Ovary (tissue), 9 donors: ENCODE data around the gene THEM4. TPM values are rescaled to one million over a fixed set of nuclear protein-coding genes. Genes with fewer than 3 reads are reported as not detected.

Source experiments
- DNase-seq, 5 donors: peaks; one replicate each; pipeline ENCODE4 v3.0.0-alpha.2; 2019 to 2020
- H3K27ac ChIP-seq, 2 donors: fragments of 200-600 bp; one replicate each; pipeline versions ENCODE4 v1.5.1 to v1.8.0; 2019 to 2022
- H3K27me3 ChIP-seq: fragments of 200-600 bp; one replicate; pipeline ENCODE4 v1.8.0; 2022
- H3K36me3 ChIP-seq: fragments of 200-600 bp; sonication (generic); one replicate; pipeline ENCODE4 v1.5.1; 2019
- H3K4me1 ChIP-seq: one replicate; pipeline ENCODE4 v1.8.1; 2013; ENCODE audit warnings: mild to moderate bottlenecking, moderate library complexity; ENCODE audit not compliant: insufficient read depth
- H3K4me3 ChIP-seq: fragments of 200-600 bp; sonication (generic); one replicate; pipeline ENCODE4 v1.5.1; 2017
- H3K9me3 ChIP-seq, 2 donors: fragments of 200-600 bp in 1 of 2; sonication (generic) in 1 of 2; one replicate each; pipeline versions ENCODE4 v1.5.1 to v1.8.1; 2013 to 2019; ENCODE audit warnings: mild to moderate bottlenecking in 1 of 2, moderate library complexity in 1 of 2
- EP300 ChIP-seq: sonication (generic); formaldehyde crosslinking; IDR thresholded peaks from one replicate; pipeline ENCODE4 v1.6.1; 2017; ENCODE audit warnings: antibody characterized with exemption
- POLR2A ChIP-seq: fragments of 450-650 bp; IDR thresholded peaks from one replicate; pipeline ENCODE4 v1.6.1; 2017; ENCODE audit warnings: antibody characterized with exemption, mild to moderate bottlenecking, moderate library complexity
- WGBS, 3 donors: extraction: QIAGEN DNeasy Blood & Tissue Kit in 1 of 3; methylation state at CpG; one replicate each; pipeline versions ENCODE4 v1.1.5 to v1.1.7; 2013 to 2017; 5-methylcytosine and 5-hydroxymethylcytosine counted together
- intact Hi-C, 4 donors: fragments of 100-400 bp; cut with DNase I; formaldehyde crosslinking; loops; one replicate each; pipeline versions ENCODE4 v1.11.0 to v1.15.1; 2022 to 2023
- polyA plus RNA-seq, 2 donors: library from polyadenylated mRNA; stranded (reverse); fragments of 200-250 nt in 1 of 2; fragments of 350-450 nt in 1 of 2; fragmentation: Illumina TruSeq in 1 of 2; extraction: RNeasy Lipid Tissue Mini Kit (QIAGEN cat#74804) in 1 of 2; gene quantifications; one replicate each; pipeline ENCODE4 v1.2.3, GENCODE V29; 2013 to 2014
- total RNA-seq, 7 donors: library from RNA; depleted of rRNA in 2 of 7; stranded (reverse); fragments of >200 nt in 2 of 7; fragmentation: NEBNext Ultra II Directional in 3 of 7; extraction: Animal tissue kit (Norgen Biotek cat#: 25700) in 3 of 7; gene quantifications; one replicate each; pipeline versions ENCODE4 v1.1.0 to v1.2.4, GENCODE V29; 2016 to 2023
- TF ChIP-seq, protein P1 (sequence below), 3 donors: fragments of 450-650 bp in 2 of 3; fragments of 200-600 bp in 1 of 3; IDR thresholded peaks; one replicate each; pipeline versions ENCODE4 v1.5.1 to v1.8.0; 2016 to 2022; ENCODE audit warnings: antibody characterized with exemption in 3 of 3, mild to moderate bottlenecking in 1 of 3
- donor health status: DM: no; HTN: no; CAD: no; lungs with moderate emphysema.
- donor health status: DM: no; HTN: no; CAD: no.
- donor health status: Bipolar disorder and iron deficiency.
- donor health status: DM: yes; HTN: yes; CAD: no.
- donor health status: DM: no; HTN: no; CAD: no.
- donor health status: DM: yes; HTN: yes; CAD: no.

Gene THEM4
- total and polyA plus RNA-seq, 9 donors = 10.4 to 21.8 (median 14.4) TPM

GRCh38 chr1:151837197-151837596, 72.1 kb downstream of the THEM4 start:
- intact Hi-C loops = no loop called here
- Histone ChIP-seq H3K4me3 (no peak overlapping the region), H3K27me3 (no peaks in the 10 kb centered on the region), H3K9me3 (no peaks in the 10 kb centered on the region), H3K4me1 (no peaks in the 10 kb centered on the region), H3K27ac (no peak overlapping the region), H3K36me3 (no peaks in the 10 kb centered on the region)
- 78 to 88% (median 86%) methylated on average over 3 of the region's 3 CpGs for WGBS, 3 donors
- no peak for DNase-seq
- TF ChIP-seq EP300 (no peak), POLR2A (no peak)
- TF ChIP-seq, protein P1, sequence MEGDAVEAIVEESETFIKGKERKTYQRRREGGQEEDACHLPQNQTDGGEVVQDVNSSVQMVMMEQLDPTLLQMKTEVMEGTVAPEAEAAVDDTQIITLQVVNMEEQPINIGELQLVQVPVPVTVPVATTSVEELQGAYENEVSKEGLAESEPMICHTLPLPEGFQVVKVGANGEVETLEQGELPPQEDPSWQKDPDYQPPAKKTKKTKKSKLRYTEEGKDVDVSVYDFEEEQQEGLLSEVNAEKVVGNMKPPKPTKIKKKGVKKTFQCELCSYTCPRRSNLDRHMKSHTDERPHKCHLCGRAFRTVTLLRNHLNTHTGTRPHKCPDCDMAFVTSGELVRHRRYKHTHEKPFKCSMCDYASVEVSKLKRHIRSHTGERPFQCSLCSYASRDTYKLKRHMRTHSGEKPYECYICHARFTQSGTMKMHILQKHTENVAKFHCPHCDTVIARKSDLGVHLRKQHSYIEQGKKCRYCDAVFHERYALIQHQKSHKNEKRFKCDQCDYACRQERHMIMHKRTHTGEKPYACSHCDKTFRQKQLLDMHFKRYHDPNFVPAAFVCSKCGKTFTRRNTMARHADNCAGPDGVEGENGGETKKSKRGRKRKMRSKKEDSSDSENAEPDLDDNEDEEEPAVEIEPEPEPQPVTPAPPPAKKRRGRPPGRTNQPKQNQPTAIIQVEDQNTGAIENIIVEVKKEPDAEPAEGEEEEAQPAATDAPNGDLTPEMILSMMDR (IDR thresholded peaks at IDR 0.05) = no peak

- intact Hi-C loops = no loop called here
- no peak for DNase-seq
- H3K4me1 ChIP-seq = no peaks in the 10 kb centered on the region
- H3K36me3 ChIP-seq = no peaks in the 10 kb centered on the region
- TF ChIP-seq POLR2A (no peak), EP300 (no peak)
- TF ChIP-seq, protein P1 (IDR thresholded peaks at IDR 0.05) = no peak
- no peaks in the 10 kb centered on the region for H3K9me3 ChIP-seq
- 92 to 94% (median 92%) methylated on average over 7 of the region's 7 CpGs for WGBS, 3 donors
- H3K27ac ChIP-seq = no peak overlapping the region
- no peak overlapping the region for H3K4me3 ChIP-seq
- no peaks in the 10 kb centered on the region for H3K27me3 ChIP-seq
Observed at GRCh38 chr1:151835596-151835995, 73.7 kb downstream of the THEM4 start.

GRCh38 chr1:151834239-151834638, 75.1 kb downstream of the THEM4 start:
- no peaks in the 10 kb centered on the region for H3K36me3 ChIP-seq
- H3K27me3 ChIP-seq = no peaks in the 10 kb centered on the region
- 71 to 76% (median 75%) methylated on average over 3 of the region's 3 CpGs for WGBS, 3 donors
- no peak for TF ChIP-seq EP300
- no peak for TF ChIP-seq POLR2A
- TF ChIP-seq, protein P1 (IDR thresholded peaks at IDR 0.05) = no peak
- no peaks in the 10 kb centered on the region for H3K4me1 ChIP-seq
- H3K4me3 ChIP-seq = no peak overlapping the region
- no peaks in the 10 kb centered on the region for H3K9me3 ChIP-seq
- no peak for DNase-seq
- no peak overlapping the region for H3K27ac ChIP-seq
- intact Hi-C loops = no loop called here

DNA sequence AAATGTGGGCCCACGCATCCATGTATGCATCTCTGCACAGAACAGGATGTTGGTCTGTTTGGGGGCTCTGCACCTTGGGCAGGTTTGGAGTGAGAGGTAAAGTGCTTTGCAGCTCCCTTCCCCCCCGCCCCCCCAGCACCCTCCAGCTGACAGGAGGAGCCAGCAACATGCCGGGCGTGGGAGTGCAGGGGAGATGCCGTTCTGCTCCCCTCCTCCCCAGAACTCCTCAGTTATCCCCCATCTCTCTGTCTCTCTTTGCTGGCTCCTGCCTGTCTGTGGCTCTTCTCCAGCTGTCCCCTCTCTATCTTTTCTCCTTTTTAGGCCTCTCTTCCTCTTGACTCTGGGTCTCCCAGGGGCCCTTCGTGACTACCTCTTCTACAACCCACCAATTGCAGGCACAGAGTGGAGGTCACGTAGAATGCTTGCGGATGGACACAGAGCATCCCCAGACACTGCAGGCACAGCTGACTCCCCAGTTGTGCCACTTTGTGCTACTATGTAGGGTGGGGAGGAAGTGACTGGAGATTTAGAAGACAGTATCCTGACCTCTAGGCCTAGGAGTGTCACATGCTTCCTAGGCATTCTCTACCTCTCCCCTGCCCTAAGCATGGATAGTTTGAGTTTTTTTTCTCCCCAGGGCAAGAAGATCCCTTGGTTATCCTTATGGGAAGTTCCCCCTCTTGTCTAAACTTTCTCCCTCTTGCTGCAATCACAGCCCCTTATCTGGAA, 76.0 kb downstream of the THEM4 start:
- WGBS, 3 donors = 59 to 78% (median 62%) methylated on average over 8 of the region's 8 CpGs
- Histone ChIP-seq H3K27me3 (no peaks in the 10 kb centered on the region), H3K4me1 (no peaks in the 10 kb centered on the region), H3K9me3 (no peaks in the 10 kb centered on the region), H3K4me3 (no peak overlapping the region), H3K27ac (no peak overlapping the region), H3K36me3 (no peaks in the 10 kb centered on the region)
- DNase-seq = no peak
- intact Hi-C loops = no loop called here
- TF ChIP-seq, protein P1 (IDR thresholded peaks at IDR 0.05) = no peak
- TF ChIP-seq EP300 (no peak), POLR2A (no peak)
